HG03342 (cell line): ENCODE data around the gene SERPINB3.
"Not testable (repeated sequence)": the region's sequence is repeated elsewhere in the genome, so short reads cannot be mapped to it uniquely, and the experiment has no call there.

Experiments used
- ATAC-seq: cut with Tn5 transposase; IDR thresholded peaks from one replicate; pipeline ENCODE4 v1.9.1; 2021; ENCODE audit warnings: mild to moderate bottlenecking, moderate library complexity; ENCODE audit not compliant: unreplicated experiment

Gene SERPINB3

DNA sequence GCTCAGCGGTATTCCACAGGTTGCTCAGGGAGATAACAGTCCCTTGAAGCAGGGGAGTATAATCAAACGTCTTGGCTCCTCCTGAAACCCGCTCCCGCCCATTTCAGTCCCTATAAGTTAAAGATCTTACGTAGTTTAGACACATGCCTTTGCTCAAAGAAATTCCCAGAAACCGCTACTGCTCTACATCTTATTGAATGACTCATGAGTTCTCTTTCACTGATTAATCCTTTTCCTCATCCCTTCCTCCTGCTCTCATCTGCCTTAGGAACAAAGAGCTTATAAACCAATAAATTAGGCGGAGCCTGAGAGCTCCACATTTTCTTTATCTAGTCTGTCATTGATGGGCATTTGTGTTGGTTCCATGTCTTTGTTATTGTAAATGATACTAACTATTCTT lies 13.5 kb downstream of the SERPINB3 start:
- ATAC-seq = no peak

DNA sequence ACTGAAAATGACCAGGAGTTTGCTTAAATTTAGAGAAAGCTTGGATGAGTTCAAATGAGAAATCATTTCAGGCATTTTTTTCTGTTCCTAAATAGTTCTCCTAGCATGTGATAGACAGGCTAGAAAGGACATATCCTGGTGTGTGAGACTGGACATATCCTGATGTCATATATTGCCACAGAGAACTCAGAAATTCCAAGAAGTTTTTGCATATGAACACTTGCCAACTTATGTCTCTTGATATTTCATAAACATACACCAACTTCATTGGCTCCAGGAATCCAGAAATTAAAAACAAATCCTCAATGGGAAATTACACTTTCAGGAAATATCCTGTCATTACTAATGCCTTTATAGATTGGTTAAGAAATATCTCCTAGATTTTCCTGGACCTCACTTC lies 14.8 kb downstream of the SERPINB3 start:
- no peak for ATAC-seq

- ATAC-seq = not testable (repeated sequence)
Observed at GRCh38 chr18:63644694-63645093, 17.0 kb downstream of the SERPINB3 start.

- ATAC-seq = not testable (repeated sequence)
Observed at GRCh38 chr18:63644142-63644541, 17.6 kb downstream of the SERPINB3 start, which contains the start of gene SERPINB4. Gene SERPINB4, minus strand, starts transcription at chr18:63644256. Its CDS starts 679 bp downstream, at chr18:63643577.

GRCh38 chr18:63642668-63643356 lies 18.9 kb downstream of the SERPINB3 start:
- ATAC-seq = not testable (repeated sequence)

DNA sequence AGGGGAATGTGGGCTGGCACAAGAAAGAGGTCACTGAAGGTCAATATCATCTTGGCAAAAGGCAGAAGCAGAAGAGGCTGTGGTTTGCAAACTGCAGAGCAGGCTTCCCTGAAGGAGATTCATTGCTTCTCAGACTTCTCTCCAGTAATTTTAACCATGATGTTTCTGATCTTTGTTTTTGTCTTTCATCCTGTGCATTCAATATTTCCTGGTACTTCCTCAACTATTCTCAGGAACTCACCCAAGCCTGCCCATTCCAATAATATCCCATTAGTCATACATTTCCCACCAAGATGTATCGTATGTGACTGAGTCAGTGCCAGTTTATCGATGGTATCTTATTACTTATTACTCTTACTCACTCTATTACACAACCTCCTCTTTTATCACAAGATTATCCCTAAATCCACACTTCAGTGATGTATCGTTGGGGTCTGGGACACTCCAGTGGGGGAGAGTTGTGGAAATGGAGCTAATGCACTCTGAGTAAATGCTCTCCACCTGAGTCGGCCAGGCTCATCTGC lies 20.5 kb downstream of the SERPINB3 start:
- ATAC-seq = not testable (repeated sequence)

DNA sequence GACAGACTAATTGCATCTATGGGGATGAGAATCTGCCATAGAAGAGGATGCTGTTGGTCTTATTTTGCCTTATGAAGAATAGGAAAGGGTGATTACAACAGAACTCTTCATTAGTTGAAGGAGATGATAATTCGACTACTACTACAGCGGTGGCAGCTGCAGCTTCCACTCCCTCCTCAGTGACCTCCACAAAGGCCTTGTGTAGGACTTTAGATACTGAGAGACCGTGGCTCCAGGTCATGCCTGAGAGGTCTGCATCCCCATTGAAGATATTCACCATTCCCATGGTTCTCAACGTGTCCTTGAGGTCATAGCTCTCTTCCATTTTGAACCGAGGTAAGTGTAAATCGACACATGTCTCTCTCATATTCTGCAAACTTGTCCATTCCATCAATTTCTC lies 24.0 kb downstream of the SERPINB3 start:
- no peak for ATAC-seq

- no peak for ATAC-seq
Observed at GRCh38 chr18:63627819-63628218, 33.9 kb downstream of the SERPINB3 start.

DNA sequence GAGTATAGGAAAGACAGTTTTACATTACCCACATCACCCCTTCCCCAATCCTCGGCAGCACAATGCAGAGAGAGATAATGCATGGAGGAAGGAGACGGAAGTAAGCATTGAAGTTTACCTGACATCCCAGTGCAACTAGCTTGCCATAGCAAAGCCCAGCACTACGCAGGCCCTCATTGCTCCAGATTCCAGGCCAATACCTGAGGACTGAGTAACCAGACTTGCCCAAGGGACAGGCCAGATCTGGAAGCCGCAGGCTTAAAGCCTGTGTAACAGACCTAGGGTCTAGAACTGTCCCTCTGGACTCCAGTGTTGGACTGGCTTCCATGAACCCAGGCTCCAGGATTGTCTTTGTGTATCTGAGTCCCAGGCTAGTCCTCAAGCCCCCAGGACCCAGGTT lies 35.3 kb downstream of the SERPINB3 start:
- no peak for ATAC-seq

GRCh38 chr18:63624863-63625262 lies 36.8 kb downstream of the SERPINB3 start:
- ATAC-seq = no peak

- ATAC-seq = no peak
Observed at GRCh38 chr18:63619661-63620060, 42.0 kb downstream of the SERPINB3 start.

DNA sequence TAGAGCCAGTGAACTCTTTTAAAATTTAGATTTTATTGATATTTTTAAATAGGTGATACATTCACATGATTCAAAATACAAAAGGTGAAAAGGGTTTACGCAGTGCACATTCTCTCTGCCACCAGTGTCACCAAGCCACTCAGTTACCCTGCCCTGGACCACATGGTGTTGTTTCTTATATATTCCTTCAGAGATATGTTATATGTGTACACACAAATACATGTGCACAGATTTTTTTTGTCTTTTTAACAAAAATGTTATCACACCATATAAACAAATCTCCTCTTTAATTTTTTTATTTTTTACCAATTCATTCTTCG lies 43.8 kb downstream of the SERPINB3 start:
- no peak for ATAC-seq

- ATAC-seq = peak; percentile 86
Observed at GRCh38 chr18:63617049-63617914, 44.4 kb downstream of the SERPINB3 start.

- no peak for ATAC-seq
Observed at GRCh38 chr18:63613420-63613819, 48.3 kb downstream of the SERPINB3 start.

DNA sequence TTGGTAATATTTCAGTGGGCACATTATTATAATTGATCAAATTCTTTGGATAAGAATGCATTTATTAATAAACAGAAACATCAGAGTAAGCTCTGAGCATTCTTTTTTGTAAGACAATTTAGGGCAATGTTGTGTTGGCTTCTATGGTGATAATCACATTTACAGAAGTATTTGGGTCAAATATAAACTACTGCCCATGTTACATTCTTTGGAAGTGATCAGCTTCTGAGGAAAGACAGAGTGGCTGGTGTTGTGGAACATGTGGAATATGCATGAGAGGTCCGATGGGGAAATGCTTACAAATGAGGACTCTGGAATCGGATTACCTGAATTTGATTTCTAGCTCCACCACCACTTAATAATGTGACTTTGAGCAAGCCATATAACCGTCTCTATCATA lies 55.2 kb downstream of the SERPINB3 start:
- no peak for ATAC-seq
